ENCODE results near the gene TSHZ2.

TSHZ2 gene

DNA sequence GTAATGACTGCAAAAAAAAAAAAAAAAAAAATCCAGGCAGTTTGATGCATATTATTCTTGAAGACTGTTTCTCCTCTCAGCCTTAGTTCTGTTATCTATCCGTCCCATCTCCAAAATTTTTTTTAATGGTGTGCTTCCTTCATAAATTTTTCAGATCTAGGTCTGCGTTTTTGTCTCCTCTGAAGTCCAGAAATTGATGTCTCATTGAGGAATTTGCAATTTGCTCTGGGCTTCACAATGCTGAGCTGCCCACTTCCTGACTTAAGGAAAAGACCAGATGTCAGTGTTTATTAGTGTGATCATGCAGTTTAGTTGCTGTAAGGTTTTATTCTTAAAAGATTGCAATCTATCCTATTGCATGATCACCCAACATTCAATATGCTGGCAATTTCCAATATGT is 323.9 kb downstream of the TSHZ2 start:
- Mint-ChIP-seq H3K27ac (peak overlapping the region; percentile 15 to 82 (median 81)), H3K4me1 (peaks cover 49% of the 10 kb centered on the region), H3K36me3 (ENCODE audit: low read depth) (peaks cover 5% of the 10 kb centered on the region), H3K27me3 (ENCODE audit: low read depth) (no peaks in the 10 kb centered on the region), H3K4me3 (no peak overlapping the region), H3K9me3 (peaks cover 2% of the 10 kb centered on the region)
- TF ChIP-seq, protein P1, sequence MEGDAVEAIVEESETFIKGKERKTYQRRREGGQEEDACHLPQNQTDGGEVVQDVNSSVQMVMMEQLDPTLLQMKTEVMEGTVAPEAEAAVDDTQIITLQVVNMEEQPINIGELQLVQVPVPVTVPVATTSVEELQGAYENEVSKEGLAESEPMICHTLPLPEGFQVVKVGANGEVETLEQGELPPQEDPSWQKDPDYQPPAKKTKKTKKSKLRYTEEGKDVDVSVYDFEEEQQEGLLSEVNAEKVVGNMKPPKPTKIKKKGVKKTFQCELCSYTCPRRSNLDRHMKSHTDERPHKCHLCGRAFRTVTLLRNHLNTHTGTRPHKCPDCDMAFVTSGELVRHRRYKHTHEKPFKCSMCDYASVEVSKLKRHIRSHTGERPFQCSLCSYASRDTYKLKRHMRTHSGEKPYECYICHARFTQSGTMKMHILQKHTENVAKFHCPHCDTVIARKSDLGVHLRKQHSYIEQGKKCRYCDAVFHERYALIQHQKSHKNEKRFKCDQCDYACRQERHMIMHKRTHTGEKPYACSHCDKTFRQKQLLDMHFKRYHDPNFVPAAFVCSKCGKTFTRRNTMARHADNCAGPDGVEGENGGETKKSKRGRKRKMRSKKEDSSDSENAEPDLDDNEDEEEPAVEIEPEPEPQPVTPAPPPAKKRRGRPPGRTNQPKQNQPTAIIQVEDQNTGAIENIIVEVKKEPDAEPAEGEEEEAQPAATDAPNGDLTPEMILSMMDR (IDR thresholded peaks at IDR 0.05; ENCODE audit: unreplicated experiment in 3 of 3): no peak

DNA sequence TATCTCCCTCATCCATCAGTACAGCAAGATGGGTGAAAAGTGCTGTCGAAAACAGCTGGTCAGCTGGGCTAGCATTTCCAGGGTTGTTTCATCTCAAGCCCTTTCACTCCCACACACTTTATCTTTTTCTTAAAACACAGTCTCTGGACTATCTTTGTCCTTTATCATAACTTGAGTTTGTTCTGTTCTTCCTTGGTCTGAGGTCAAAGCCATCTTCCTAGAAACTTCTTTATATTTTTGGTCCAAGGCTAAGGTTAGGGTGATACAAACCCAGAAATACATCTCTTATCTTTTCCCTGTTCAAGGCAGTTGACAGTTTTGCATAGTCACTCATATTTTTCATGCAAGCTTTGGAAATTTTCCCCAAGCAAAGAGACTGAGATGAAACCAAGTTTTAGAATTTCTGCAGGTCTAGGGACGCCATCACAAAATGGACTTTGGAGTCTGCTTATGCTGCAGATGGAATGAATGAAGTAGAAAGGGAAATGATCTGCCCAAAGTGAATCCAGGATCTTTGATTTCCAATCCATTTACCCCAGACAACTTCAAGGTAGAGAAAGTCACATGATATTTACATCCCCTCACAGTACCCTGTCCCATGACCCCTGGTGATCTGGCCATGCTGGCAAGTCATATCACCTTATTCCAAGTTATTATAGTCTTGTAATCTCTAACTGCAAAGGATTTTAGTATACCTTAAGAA is 324.4 kb downstream of the TSHZ2 start:
- H3K4me1 Mint-ChIP-seq: peaks cover 49% of the 10 kb centered on the region

DNA sequence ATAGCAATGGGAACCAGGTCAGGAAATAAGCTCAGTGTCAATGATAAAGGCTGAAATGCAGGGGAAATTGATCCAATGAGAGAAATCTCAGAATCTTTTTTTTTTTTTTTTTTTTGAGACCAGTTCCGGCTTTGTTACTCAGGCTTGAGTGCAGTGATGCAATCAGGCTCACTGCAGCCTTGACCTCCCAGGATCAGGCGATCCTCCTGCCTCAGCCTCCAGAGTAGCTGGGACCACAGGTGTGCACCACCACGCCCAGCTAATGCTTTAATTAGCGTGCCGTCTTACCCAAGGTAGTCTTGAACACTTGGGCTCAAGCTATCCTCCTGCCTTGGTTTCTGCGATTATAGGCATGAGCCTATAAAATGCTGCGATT is 325.0 kb downstream of the TSHZ2 start:
- Mint-ChIP-seq H3K4me3 (no peak overlapping the region), H3K9me3 (peaks cover 2% of the 10 kb centered on the region), H3K36me3 (ENCODE audit: low read depth) (peaks cover 5% of the 10 kb centered on the region), H3K27me3 (ENCODE audit: low read depth) (no peaks in the 10 kb centered on the region), H3K4me1 (peaks cover 49% of the 10 kb centered on the region), H3K27ac (peak overlapping the region in 2 of 3 experiments; percentile 81 to 82)
- TF ChIP-seq, protein P1 (IDR thresholded peaks at IDR 0.05; ENCODE audit: unreplicated experiment in 3 of 3): no peak

More for the DNA sequence above, 324.4 kb downstream of the TSHZ2 start:
- Mint-ChIP-seq H3K4me3 (no peak overlapping the region), H3K27me3 (ENCODE audit: low read depth) (no peaks in the 10 kb centered on the region), H3K36me3 (ENCODE audit: low read depth) (peaks cover 5% of the 10 kb centered on the region), H3K9me3 (peaks cover 2% of the 10 kb centered on the region), H3K27ac (peak overlapping the region; percentile 15 to 82 (median 81))
- TF ChIP-seq, protein P1 (IDR thresholded peaks at IDR 0.05; ENCODE audit: unreplicated experiment in 3 of 3): no peak

DNA sequence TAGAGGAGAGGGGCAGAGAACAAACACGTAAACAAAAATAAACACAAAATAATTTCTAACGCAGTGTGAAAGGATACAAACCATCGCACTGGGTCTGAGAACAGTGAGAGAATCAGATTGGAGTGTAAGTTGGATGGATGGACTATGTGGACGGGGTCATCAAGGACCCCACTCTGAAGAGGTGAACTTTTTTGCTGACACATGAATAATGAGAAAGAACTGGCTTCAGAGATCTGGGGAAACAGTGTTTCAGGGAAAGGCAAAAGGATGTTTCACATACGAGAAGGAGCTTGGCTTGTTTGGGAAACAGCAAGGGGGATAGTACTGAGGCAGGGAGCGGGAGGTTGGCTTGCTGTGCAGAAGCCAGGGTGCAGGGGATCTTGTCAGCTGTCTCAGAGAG is 326.1 kb downstream of the TSHZ2 start:
- H3K36me3 Mint-ChIP-seq (ENCODE audit: low read depth): no peaks in the 10 kb centered on the region
- TF ChIP-seq, protein P1 (IDR thresholded peaks at IDR 0.05; ENCODE audit: unreplicated experiment in 3 of 3): no peak

DNA sequence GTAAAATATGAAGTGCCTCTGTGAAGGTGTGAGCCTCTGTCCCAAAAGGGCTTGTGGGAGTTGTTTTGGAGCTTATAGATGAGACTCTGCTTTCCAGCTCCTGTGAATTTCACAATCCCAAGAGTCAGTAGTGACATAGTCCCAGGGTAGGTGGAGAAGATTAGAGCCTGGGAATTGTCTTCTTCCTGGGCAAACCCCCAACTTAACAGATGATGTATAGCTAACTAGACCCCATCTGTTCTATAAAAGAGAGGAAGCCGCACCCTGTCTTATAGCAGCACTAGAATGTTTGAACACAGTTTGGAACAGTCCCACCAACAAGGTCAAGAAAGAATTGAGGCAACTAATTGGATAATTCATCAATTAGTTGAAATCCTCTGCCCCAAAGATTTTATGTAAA is 326.8 kb downstream of the TSHZ2 start:
- H3K27me3 Mint-ChIP-seq (ENCODE audit: low read depth): no peaks in the 10 kb centered on the region
- no peaks in the 10 kb centered on the region for H3K36me3 Mint-ChIP-seq (ENCODE audit: low read depth)
- H3K4me3 Mint-ChIP-seq: no peak overlapping the region
- H3K4me1 Mint-ChIP-seq: peaks cover 56% of the 10 kb centered on the region
- H3K9me3 Mint-ChIP-seq: peaks cover 2% of the 10 kb centered on the region
- peak overlapping the region in 2 of 3 experiments; percentile 30 to 77 for H3K27ac Mint-ChIP-seq
- TF ChIP-seq, protein P1 (IDR thresholded peaks at IDR 0.05; ENCODE audit: unreplicated experiment in 3 of 3): no peak

More for the DNA sequence above, 326.1 kb downstream of the TSHZ2 start:
- Mint-ChIP-seq H3K27me3 (ENCODE audit: low read depth) (no peaks in the 10 kb centered on the region), H3K4me1 (peaks cover 55% of the 10 kb centered on the region), H3K27ac (peak overlapping the region in 2 of 3 experiments; percentile 30 to 77), H3K9me3 (peaks cover 2% of the 10 kb centered on the region), H3K4me3 (peak overlapping the region in 1 of 3 experiments; percentile 40)

DNA sequence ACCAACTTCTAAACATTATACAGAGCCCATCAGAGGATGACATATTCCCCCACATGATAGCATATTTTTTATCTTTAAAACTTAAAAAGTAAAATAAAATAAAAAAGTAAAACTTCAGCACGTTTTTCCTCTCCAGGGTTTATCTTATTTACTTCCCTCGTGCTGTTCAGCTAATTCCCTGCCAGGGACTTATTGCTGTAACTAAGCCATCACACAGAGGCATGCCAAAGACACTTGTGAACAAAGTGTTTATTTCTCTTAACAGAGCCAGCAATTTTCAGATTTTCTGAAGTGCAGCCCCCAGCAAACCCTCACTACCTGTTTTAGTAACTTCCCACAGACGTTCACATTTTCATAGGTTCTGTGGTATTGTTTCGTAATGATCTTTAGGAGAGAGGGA is 327.7 kb downstream of the TSHZ2 start:
- Mint-ChIP-seq H3K27me3 (ENCODE audit: low read depth) (no peaks in the 10 kb centered on the region), H3K27ac (peak overlapping the region in 2 of 3 experiments; percentile 77 to 82), H3K9me3 (no peaks in the 10 kb centered on the region), H3K4me1 (peaks cover 56% of the 10 kb centered on the region), H3K36me3 (ENCODE audit: low read depth) (no peaks in the 10 kb centered on the region), H3K4me3 (no peak overlapping the region)
- TF ChIP-seq, protein P1 (IDR thresholded peaks at IDR 0.05; ENCODE audit: unreplicated experiment in 3 of 3): no peak
